ENCODE data around the gene NPLOC4.

The NPLOC4 gene

GRCh38 chr17:81539961-81540675 lies 96.8 kb downstream of the NPLOC4 start:
- Histone ChIP-seq H3K9ac (ENCODE audit: low read depth, low read length, poor library complexity, severe bottlenecking) (no peak overlapping the region), H3K9me3 (ENCODE audit: insufficient read depth, low read depth, low read length) (no peaks in the 10 kb centered on the region), H4K20me1 (ENCODE audit: insufficient read depth, low read length, poor library complexity, severe bottlenecking) (no peaks in the 10 kb centered on the region), H3K36me3 (ENCODE audit: insufficient read depth, low read length) (peaks cover 16% of the 10 kb centered on the region; the same call in 1 of the 2 replicates), H3K9me2 (replicated peaks; ENCODE audit: low read depth, low read length) (no peaks in the 10 kb centered on the region), H2AFZ (ENCODE audit: low read length) (no peak overlapping the region), H3F3A (ENCODE audit: low read depth) (no peaks in the 10 kb centered on the region), H3K4me2 (ENCODE audit: low read depth, low read length, poor library complexity, severe bottlenecking) (no peak overlapping the region), H3K4me1 (ENCODE audit: insufficient read depth, low read length, poor library complexity, severe bottlenecking) (no peaks in the 10 kb centered on the region), H3K27me3 (ENCODE audit: insufficient read depth, low read length, poor library complexity, severe bottlenecking) (no peaks in the 10 kb centered on the region), H3K4me3 (ENCODE audit: low read length, poor library complexity, severe bottlenecking) (no peak overlapping the region), H3K79me2 (ENCODE audit: insufficient read depth, low read length) (no peaks in the 10 kb centered on the region)
- TF ChIP-seq, protein P1, sequence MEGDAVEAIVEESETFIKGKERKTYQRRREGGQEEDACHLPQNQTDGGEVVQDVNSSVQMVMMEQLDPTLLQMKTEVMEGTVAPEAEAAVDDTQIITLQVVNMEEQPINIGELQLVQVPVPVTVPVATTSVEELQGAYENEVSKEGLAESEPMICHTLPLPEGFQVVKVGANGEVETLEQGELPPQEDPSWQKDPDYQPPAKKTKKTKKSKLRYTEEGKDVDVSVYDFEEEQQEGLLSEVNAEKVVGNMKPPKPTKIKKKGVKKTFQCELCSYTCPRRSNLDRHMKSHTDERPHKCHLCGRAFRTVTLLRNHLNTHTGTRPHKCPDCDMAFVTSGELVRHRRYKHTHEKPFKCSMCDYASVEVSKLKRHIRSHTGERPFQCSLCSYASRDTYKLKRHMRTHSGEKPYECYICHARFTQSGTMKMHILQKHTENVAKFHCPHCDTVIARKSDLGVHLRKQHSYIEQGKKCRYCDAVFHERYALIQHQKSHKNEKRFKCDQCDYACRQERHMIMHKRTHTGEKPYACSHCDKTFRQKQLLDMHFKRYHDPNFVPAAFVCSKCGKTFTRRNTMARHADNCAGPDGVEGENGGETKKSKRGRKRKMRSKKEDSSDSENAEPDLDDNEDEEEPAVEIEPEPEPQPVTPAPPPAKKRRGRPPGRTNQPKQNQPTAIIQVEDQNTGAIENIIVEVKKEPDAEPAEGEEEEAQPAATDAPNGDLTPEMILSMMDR (conservative IDR thresholded peaks at IDR 0.05; ENCODE audit: low read length), result no peak

DNA sequence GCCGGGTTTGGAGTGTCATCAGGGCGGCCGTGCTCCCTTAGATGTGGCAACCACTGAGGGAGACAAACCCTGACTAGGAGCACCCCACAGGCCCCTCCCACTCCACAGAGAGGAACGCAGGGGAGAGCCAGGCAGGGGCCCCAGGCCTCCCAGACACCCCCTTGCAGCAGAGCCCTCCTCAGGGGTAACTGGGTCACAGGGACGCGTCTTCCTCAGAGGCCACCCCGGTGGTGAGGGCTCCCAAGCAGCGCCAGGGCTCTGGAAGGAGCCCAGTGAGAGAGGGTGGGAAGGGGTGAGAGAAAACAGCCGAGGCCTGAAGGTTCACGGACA lies 97.4 kb downstream of the NPLOC4 start:
- H3K27me3 ChIP-seq (ENCODE audit: insufficient read depth, low read length, poor library complexity, severe bottlenecking), result no peaks in the 10 kb centered on the region
- H2AFZ ChIP-seq (ENCODE audit: low read length), result no peak overlapping the region
- no peaks in the 10 kb centered on the region for H3K9me3 ChIP-seq (ENCODE audit: insufficient read depth, low read depth, low read length)
- no peaks in the 10 kb centered on the region for H3K79me2 ChIP-seq (ENCODE audit: insufficient read depth, low read length)
- no peaks in the 10 kb centered on the region for H3F3A ChIP-seq (ENCODE audit: low read depth)
- peaks cover 14% of the 10 kb centered on the region; the same call in 1 of the 2 replicates for H3K36me3 ChIP-seq (ENCODE audit: insufficient read depth, low read length)
- no peaks in the 10 kb centered on the region for H4K20me1 ChIP-seq (ENCODE audit: insufficient read depth, low read length, poor library complexity, severe bottlenecking)
- no peak for TF ChIP-seq EZH2phosphoT487 (IDR thresholded peaks at IDR 0.05; ENCODE audit: borderline replicate concordance)
- TF ChIP-seq, protein P1 (conservative IDR thresholded peaks at IDR 0.05; ENCODE audit: low read length), result no peak
- no peak overlapping the region for H3K9ac ChIP-seq (ENCODE audit: low read depth, low read length, poor library complexity, severe bottlenecking)
- no peak overlapping the region for H3K4me2 ChIP-seq (ENCODE audit: low read depth, low read length, poor library complexity, severe bottlenecking)
- H3K4me1 ChIP-seq (ENCODE audit: insufficient read depth, low read length, poor library complexity, severe bottlenecking), result peaks cover under 1% of the 10 kb centered on the region
- H3K4me3 ChIP-seq (ENCODE audit: low read length, poor library complexity, severe bottlenecking), result no peak overlapping the region
- H3K9me2 ChIP-seq (replicated peaks; ENCODE audit: low read depth, low read length), result no peaks in the 10 kb centered on the region

DNA sequence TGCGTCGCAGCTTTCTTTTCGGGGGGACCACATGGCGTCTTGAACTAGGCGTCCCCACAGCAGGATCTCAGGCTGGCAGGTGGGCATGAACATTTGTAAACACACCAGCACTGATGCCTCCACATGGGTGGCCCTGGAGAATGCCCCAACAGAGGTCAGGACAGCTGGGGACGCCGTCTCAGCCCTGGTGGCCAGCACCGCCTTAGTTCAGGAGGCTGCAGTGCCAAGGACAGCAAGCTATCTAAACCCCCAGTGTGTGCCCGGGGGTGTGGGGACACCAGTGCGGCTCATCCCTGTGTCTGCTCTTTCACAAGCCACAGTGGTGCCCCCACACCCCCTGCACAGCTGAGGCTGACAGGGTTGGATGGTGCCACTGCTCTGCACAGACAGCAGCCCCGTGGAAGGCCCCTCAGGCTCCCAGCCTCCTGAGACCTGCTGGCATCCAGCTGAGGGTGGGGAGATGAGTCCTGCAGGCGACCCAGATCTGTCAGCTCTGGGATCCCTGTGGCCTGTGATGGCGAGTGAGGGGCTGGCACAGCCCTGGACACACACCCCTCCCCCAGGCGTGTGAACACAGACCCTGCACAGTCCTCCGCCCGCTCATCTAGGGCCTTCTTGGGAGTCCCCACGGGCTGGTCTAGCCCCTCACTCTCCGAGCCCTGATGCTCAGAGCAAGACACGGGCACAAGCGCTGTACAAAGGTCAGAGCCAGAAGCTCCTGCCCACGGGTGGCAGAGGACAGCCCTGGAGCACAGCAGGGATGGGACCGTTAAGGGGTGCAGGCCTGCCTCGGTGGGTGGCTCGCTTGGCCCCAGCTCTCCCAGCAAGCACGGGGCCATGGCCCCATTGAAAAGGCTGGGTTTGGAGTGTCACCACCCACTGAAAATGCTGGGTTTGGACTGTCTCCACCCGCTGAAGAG lies 98.0 kb downstream of the NPLOC4 start:
- H3K36me3 ChIP-seq (ENCODE audit: insufficient read depth, low read length), result peaks cover 10% of the 10 kb centered on the region; the same call in 1 of the 2 replicates
- no peaks in the 10 kb centered on the region for H3K9me3 ChIP-seq (ENCODE audit: insufficient read depth, low read depth, low read length)
- H3K9ac ChIP-seq (ENCODE audit: low read depth, low read length, poor library complexity, severe bottlenecking), result no peak overlapping the region
- no peaks in the 10 kb centered on the region for H3F3A ChIP-seq (ENCODE audit: low read depth)
- no peak overlapping the region for H2AFZ ChIP-seq (ENCODE audit: low read length)
- H3K79me2 ChIP-seq (ENCODE audit: insufficient read depth, low read length), result no peaks in the 10 kb centered on the region
- H3K9me2 ChIP-seq (replicated peaks; ENCODE audit: low read depth, low read length), result no peaks in the 10 kb centered on the region
- no peaks in the 10 kb centered on the region for H4K20me1 ChIP-seq (ENCODE audit: insufficient read depth, low read length, poor library complexity, severe bottlenecking)
- H3K4me1 ChIP-seq (ENCODE audit: insufficient read depth, low read length, poor library complexity, severe bottlenecking), result peaks cover 7% of the 10 kb centered on the region
- TF ChIP-seq, protein P1 (conservative IDR thresholded peaks at IDR 0.05; ENCODE audit: low read length), result no peak
- no peak for TF ChIP-seq EZH2phosphoT487 (IDR thresholded peaks at IDR 0.05; ENCODE audit: borderline replicate concordance)
- H3K27me3 ChIP-seq (ENCODE audit: insufficient read depth, low read length, poor library complexity, severe bottlenecking), result no peaks in the 10 kb centered on the region
- H3K4me2 ChIP-seq (ENCODE audit: low read depth, low read length, poor library complexity, severe bottlenecking), result no peak overlapping the region
- H3K4me3 ChIP-seq (ENCODE audit: low read length, poor library complexity, severe bottlenecking), result no peak overlapping the region

All from Loucy (cell line).